ENCODE measurements around the gene TEFM. TPM values are rescaled to one million over a fixed set of nuclear protein-coding genes. Genes with fewer than 3 reads are reported as not detected.

Gene TEFM
- total RNA-seq (1 to 10 TPM; 3.2 to 6.9 (median 5.5) TPM), polyA plus RNA-seq (1 to 10 TPM; 3.6 to 6.3 TPM)

GRCh38 chr17:30906101-30906911, at the start of gene TEFM:
TSS of gene TEFM (minus strand) at chr17:30906238. CDS start at chr17:30906198, 40 bp downstream.
- ATAC-seq, result peak; percentile 99 to 100 (median 100)
- WGBS, 2 donors, result 0% methylated on average over 43 to 47 of the region's 47 CpGs
- Histone ChIP-seq H3K4me3 (peak within 1 kb of the TSS; percentile 53 to 80 (median 73)), H3K9me3 (no peaks in the 10 kb centered on the region), H3K36me3 (no peaks in the 10 kb centered on the region), H3K4me1 (peaks cover 0 to 6% (median 6%) of the 10 kb centered on the region in 3 donors), H3K27me3 (no peaks in the 10 kb centered on the region), H3K27ac (peak within 1 kb of the TSS; percentile 72 to 92 (median 82))
- intact Hi-C loops (cut with DNase I), result no loop called here
- peak; percentile 81 to 96 (median 88) for DNase-seq
- no peak for TF ChIP-seq CTCF (IDR thresholded peaks at IDR 0.05)
- FAIRE-seq, result no peak

- Histone ChIP-seq H3K36me3 (no peaks in the 10 kb centered on the region), H3K27ac (peak overlapping the region in 2 of 4 donors; percentile 44 to 48), H3K27me3 (no peaks in the 10 kb centered on the region), H3K9me3 (no peaks in the 10 kb centered on the region), H3K4me1 (no peaks in the 10 kb centered on the region), H3K4me3 (no peak overlapping the region)
- intact Hi-C loops (cut with DNase I), result no loop called here
- 83 to 88% methylated on average over 6 of the region's 6 CpGs for WGBS, 2 donors
- FAIRE-seq (no peak), ATAC-seq (peak in 3 of 4 donors; percentile 5 to 45 (median 15)), DNase-seq (no peak)
- TF ChIP-seq CTCF (IDR thresholded peaks at IDR 0.05), result no peak
These were observed 48.2 kb upstream of the TEFM start for GRCh38 chr17:30954046-30954830.

- FAIRE-seq, result no peak
- ATAC-seq, result peak in 2 of 4 donors; percentile 18 to 26
- H3K27ac ChIP-seq, result peak overlapping the region in 1 of 4 donors; percentile 17
- H3K4me3 ChIP-seq, result no peak overlapping the region
- intact Hi-C loops (cut with DNase I), result no loop called here
- H3K36me3 ChIP-seq, result no peaks in the 10 kb centered on the region
- DNase-seq, result no peak
- H3K4me1 ChIP-seq, result no peaks in the 10 kb centered on the region
- WGBS, 2 donors, result 82 to 90% methylated on average over 9 of the region's 9 CpGs
- no peaks in the 10 kb centered on the region for H3K9me3 ChIP-seq
- no peaks in the 10 kb centered on the region for H3K27me3 ChIP-seq
- TF ChIP-seq CTCF (IDR thresholded peaks at IDR 0.05), result no peak
These were observed 46.8 kb upstream of the TEFM start for GRCh38 chr17:30952638-30953393.

GRCh38 chr17:30950669-30951399, 44.8 kb upstream of the TEFM start:
- H3K36me3 ChIP-seq, result no peaks in the 10 kb centered on the region
- FAIRE-seq (peak; percentile 39), DNase-seq (peak in 4 of 6 donors; percentile 33 to 70 (median 50)), ATAC-seq (peak in 3 of 4 donors; percentile 78 to 94 (median 92))
- H3K9me3 ChIP-seq, result no peaks in the 10 kb centered on the region
- H3K4me1 ChIP-seq, result no peaks in the 10 kb centered on the region
- TF ChIP-seq CTCF (IDR thresholded peaks at IDR 0.05), result no peak
- intact Hi-C loops (cut with DNase I), result no loop called here
- no peaks in the 10 kb centered on the region for H3K27me3 ChIP-seq
- H3K4me3 ChIP-seq, result no peak overlapping the region
- H3K27ac ChIP-seq, result peak overlapping the region in 2 of 4 donors; percentile 26 to 36
- WGBS, 2 donors, result 77 to 81% methylated on average over 9 of the region's 9 CpGs

Measured in pancreas (tissue), 10 donors.